ENCODE results near the gene KIF26B.

Gene KIF26B

DNA sequence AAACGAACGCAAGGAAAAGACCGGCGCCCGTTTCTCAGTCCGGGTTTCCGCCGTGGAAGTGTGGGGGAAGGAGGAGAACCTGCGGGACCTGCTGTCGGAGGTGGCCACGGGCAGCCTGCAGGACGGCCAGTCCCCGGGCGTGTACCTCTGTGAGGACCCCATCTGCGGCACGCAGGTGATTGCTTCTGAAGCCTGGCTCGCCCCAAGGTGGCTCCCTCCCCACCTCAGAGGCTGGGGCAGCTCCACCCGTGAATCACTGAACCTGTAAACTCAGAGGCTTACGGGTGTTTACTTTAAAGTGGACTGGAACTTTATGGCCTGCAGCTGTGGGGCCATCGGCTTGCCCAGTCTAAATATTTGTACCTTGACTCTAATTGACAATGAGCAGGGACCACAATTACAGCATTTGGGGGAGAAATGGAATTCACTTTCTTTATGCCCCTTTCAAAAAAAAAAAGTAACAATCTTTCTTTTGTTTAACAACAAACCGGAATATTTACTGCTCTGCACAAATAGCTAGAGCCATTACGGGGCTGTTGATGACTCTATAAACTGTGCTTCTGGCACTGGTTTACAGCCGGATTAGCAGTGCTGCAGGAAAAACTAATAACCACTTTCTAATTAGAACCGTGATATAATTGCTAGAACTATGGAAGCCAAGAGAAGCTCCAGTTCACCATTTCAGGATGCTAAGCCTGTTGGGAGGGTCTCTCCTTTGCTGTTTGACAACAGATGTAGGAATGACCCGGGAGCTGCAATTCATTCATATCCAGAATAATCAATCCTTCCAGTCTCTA is 454.8 kb downstream of the KIF26B start:
- Histone ChIP-seq H3K4me2 (ENCODE audit: low read length) (no peak overlapping the region), H3K36me3 (replicated peaks; ENCODE audit: low read depth, low read length) (no peaks in the 10 kb centered on the region), H2AFZ (ENCODE audit: low read depth, low read length) (no peak overlapping the region), H3K27me3 (ENCODE audit: low read depth, low read length) (0 out of 2 replicates have a peak, but pooled peaks cover 6% of the 10 kb centered on the region), H3K4me3 (ENCODE audit: low read length) (no peak overlapping the region), H3K27ac (ENCODE audit: low read length) (no peak overlapping the region), H3K79me2 (ENCODE audit: low read length) (no peaks in the 10 kb centered on the region), H3K9ac (ENCODE audit: low read length) (no peak overlapping the region), H3K9me3 (ENCODE audit: insufficient read depth, low read length) (no peaks in the 10 kb centered on the region), H3K4me1 (ENCODE audit: low read length) (no peaks in the 10 kb centered on the region), H4K20me1 (ENCODE audit: insufficient read depth, low read length) (no peaks in the 10 kb centered on the region)
- no peak for TF ChIP-seq EZH2phosphoT487 (IDR thresholded peaks at IDR 0.05; ENCODE audit: low read depth)
- TF ChIP-seq, protein P1, sequence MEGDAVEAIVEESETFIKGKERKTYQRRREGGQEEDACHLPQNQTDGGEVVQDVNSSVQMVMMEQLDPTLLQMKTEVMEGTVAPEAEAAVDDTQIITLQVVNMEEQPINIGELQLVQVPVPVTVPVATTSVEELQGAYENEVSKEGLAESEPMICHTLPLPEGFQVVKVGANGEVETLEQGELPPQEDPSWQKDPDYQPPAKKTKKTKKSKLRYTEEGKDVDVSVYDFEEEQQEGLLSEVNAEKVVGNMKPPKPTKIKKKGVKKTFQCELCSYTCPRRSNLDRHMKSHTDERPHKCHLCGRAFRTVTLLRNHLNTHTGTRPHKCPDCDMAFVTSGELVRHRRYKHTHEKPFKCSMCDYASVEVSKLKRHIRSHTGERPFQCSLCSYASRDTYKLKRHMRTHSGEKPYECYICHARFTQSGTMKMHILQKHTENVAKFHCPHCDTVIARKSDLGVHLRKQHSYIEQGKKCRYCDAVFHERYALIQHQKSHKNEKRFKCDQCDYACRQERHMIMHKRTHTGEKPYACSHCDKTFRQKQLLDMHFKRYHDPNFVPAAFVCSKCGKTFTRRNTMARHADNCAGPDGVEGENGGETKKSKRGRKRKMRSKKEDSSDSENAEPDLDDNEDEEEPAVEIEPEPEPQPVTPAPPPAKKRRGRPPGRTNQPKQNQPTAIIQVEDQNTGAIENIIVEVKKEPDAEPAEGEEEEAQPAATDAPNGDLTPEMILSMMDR (IDR thresholded peaks at IDR 0.05; ENCODE audit: low read depth, low read length): no peak

DNA sequence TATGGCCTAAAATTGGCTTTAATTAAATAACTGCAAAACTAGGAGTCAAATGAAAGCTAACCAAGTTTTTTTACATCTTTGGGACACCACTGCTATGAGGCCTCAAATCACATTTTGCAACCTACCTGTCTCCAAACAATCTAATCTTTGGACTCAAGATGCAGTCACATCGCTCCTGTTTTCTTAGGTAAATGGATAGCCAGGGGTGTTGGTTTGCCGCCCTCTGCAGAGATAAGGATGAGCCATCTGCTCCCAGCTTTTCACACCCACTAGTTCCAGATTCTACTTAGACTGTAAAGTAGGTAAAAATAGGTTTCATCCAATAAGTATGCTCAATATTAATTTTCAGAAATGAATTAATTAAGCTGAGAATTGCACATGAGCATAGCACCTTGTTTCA is 456.5 kb downstream of the KIF26B start:
- Histone ChIP-seq H3K4me2 (ENCODE audit: low read length) (no peak overlapping the region), H3K27ac (ENCODE audit: low read length) (no peak overlapping the region), H4K20me1 (ENCODE audit: insufficient read depth, low read length) (no peaks in the 10 kb centered on the region), H2AFZ (ENCODE audit: low read depth, low read length) (no peak overlapping the region), H3K27me3 (ENCODE audit: low read depth, low read length) (peaks cover 6% of the 10 kb centered on the region; the same call in 1 of the 2 replicates), H3K79me2 (ENCODE audit: low read length) (no peaks in the 10 kb centered on the region), H3K9ac (ENCODE audit: low read length) (no peak overlapping the region), H3K36me3 (replicated peaks; ENCODE audit: low read depth, low read length) (no peaks in the 10 kb centered on the region), H3K9me3 (ENCODE audit: insufficient read depth, low read length) (no peaks in the 10 kb centered on the region), H3K4me3 (ENCODE audit: low read length) (no peak overlapping the region), H3K4me1 (ENCODE audit: low read length) (peaks cover 5% of the 10 kb centered on the region; the same call in 1 of the 2 replicates)
- TF ChIP-seq, protein P1 (IDR thresholded peaks at IDR 0.05; ENCODE audit: low read depth, low read length): no peak
- TF ChIP-seq EZH2phosphoT487 (IDR thresholded peaks at IDR 0.05; ENCODE audit: low read depth): no peak

DNA sequence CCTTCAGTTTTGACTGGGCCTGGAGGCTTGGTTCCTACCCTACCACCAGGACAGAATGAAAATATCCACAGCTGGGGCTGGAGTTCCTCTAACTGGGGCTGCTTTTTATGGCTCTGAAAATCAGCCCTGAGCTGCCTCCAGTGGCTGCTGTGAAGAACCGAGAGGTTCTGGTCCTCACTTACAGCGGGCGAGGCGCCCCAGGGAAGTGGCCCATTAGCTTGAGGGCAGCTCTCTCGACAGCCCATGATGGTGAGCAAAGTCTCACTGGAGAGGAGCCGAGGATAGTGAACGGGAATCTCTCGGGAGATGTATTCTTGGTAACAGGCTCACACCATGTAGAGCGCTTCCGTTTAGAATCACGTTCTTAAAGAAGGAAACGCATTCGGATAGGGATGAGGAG is 459.7 kb downstream of the KIF26B start:
- Histone ChIP-seq H3K4me3 (ENCODE audit: low read length) (no peak overlapping the region), H3K79me2 (ENCODE audit: low read length) (no peaks in the 10 kb centered on the region), H3K27ac (ENCODE audit: low read length) (no peak overlapping the region), H3K36me3 (replicated peaks; ENCODE audit: low read depth, low read length) (no peaks in the 10 kb centered on the region), H3K27me3 (ENCODE audit: low read depth, low read length) (peaks cover 9% of the 10 kb centered on the region), H3K4me2 (ENCODE audit: low read length) (no peak overlapping the region), H4K20me1 (ENCODE audit: insufficient read depth, low read length) (no peaks in the 10 kb centered on the region), H3K4me1 (ENCODE audit: low read length) (peaks cover 5% of the 10 kb centered on the region; the same call in 1 of the 2 replicates), H3K9ac (ENCODE audit: low read length) (no peak overlapping the region), H2AFZ (ENCODE audit: low read depth, low read length) (no peak overlapping the region), H3K9me3 (ENCODE audit: insufficient read depth, low read length) (no peaks in the 10 kb centered on the region)
- TF ChIP-seq, protein P1 (IDR thresholded peaks at IDR 0.05; ENCODE audit: low read depth, low read length): no peak

DNA sequence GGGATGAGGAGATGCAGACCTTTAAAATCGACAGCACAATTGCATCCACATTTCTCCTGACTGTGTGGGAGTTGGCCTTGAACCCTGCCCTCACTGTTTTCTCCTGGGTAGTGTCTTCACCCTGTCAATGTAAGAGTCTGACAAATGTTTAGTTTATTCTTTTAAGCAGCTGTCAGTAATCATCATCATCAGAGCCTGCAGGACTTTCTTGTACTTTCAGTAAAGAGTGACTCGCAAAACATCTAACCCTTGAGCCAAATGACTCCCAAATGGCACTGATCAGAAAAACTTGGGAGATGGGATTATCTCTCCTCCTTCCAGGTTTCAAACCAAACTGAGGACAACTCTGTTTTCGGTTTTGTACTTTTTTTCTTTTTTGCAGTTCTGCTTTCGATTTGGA is 460.2 kb downstream of the KIF26B start:
- peaks cover 5% of the 10 kb centered on the region; the same call in 1 of the 2 replicates for H3K4me1 ChIP-seq (ENCODE audit: low read length)
- no peak overlapping the region for H3K4me3 ChIP-seq (ENCODE audit: low read length)
- H3K36me3 ChIP-seq (replicated peaks; ENCODE audit: low read depth, low read length): no peaks in the 10 kb centered on the region
- no peak overlapping the region for H3K27ac ChIP-seq (ENCODE audit: low read length)
- no peak overlapping the region for H3K9ac ChIP-seq (ENCODE audit: low read length)
- H4K20me1 ChIP-seq (ENCODE audit: insufficient read depth, low read length): no peaks in the 10 kb centered on the region
- H2AFZ ChIP-seq (ENCODE audit: low read depth, low read length): no peak overlapping the region
- peaks cover 8% of the 10 kb centered on the region for H3K27me3 ChIP-seq (ENCODE audit: low read depth, low read length)
- no peaks in the 10 kb centered on the region for H3K79me2 ChIP-seq (ENCODE audit: low read length)
- no peaks in the 10 kb centered on the region for H3K9me3 ChIP-seq (ENCODE audit: insufficient read depth, low read length)
- TF ChIP-seq, protein P1 (IDR thresholded peaks at IDR 0.05; ENCODE audit: low read depth, low read length): no peak
- TF ChIP-seq EZH2phosphoT487 (IDR thresholded peaks at IDR 0.05; ENCODE audit: low read depth): no peak
- H3K4me2 ChIP-seq (ENCODE audit: low read length): 0 out of 2 replicates have a peak overlapping the region, but pooled peaks have one; percentile 5

Data from OCI-LY3 (cell line).